ENCODE results near the gene TNFRSF25. TPM values are rescaled to one million over a fixed set of nuclear protein-coding genes. Genes with fewer than 3 reads are reported as not detected.

TNFRSF25 gene
- polyA plus RNA-seq, 2 of the 4 experiments (the other 2 are of a cell fraction) = 0.65 to 3.4 TPM

DNA sequence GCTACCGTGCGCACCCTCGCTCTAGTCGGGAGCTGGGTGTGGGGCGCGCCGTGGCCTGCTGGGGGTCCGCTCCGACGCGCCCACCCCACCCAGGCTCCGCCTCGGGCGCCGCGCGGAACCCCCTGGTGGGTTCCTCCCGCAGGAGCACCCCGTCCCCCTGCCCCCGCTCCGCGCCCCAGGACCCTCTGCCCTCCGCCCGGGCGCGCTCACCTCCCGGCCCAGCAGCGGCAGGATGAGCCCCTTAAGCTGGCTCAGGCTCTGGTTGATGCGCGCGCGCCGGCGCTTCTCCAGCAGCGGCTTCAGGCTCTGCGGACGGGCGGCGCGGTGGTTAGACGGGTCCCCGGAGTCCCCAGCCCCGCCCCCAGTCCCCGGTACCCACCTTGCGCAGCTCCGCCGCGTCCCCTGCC lies 46.6 kb downstream of the TNFRSF25 start:
- ChIA-PET POLR2A (no interaction called here), CTCF (interaction anchor here (3.9 to 6.8 kb wide), 3 partner anchors 14 to 56 kb away, joined by 15 to 96 read pairs (median 42); no protein-coding TSS in a partner anchor)
- DNase-seq (ENCODE audit: low read depth in 1 of 2, low spot score in 1 of 2) (peak in 1 of 2 experiments; percentile 41), FAIRE-seq (no peak), ATAC-seq (peak in 1 of 2 experiments; percentile 18; a peak in 3 of 6 replicates)
- Histone ChIP-seq H3K27ac (peak overlapping the region; percentile 57 to 82; a peak in 5 of 6 replicates), H3K9me3 (no peaks in the 10 kb centered on the region), H3K4me3 (peak overlapping the region; percentile 52), H3K4me2 (peak overlapping the region; percentile 98), H3K4me1 (peaks cover 32% of the 10 kb centered on the region)
- TF ChIP-seq EHF (CRISPR knock-in tag; IDR thresholded peaks at IDR 0.05) (no peak), GATA3 (IDR thresholded peaks at IDR 0.05; ENCODE audit: borderline replicate concordance) (no peak), FOXS1 (CRISPR knock-in tag; IDR thresholded peaks at IDR 0.05) (no peak), MAFK (IDR thresholded peaks at IDR 0.05; ENCODE audit: partially characterized antibody) (no peak), CHD2 (IDR thresholded peaks at IDR 0.05; ENCODE audit: low read length, partially characterized antibody) (no peak), HMGXB4 (CRISPR knock-in tag; IDR thresholded peaks at IDR 0.05; ENCODE audit: borderline replicate concordance) (no peak), MYC (IDR thresholded peaks at IDR 0.05; ENCODE audit: borderline replicate concordance, low read length) (no peak), KDM5A (IDR thresholded peaks at IDR 0.05) (no peak), JUN (IDR thresholded peaks at IDR 0.05) (no peak), E2F6 (IDR thresholded peaks at IDR 0.05; ENCODE audit: borderline replicate concordance, low read depth) (no peak), ZFP36 (IDR thresholded peaks at IDR 0.05; ENCODE audit: borderline replicate concordance, partially characterized antibody) (no peak), SREBF2 (IDR thresholded peaks at IDR 0.05) (no peak), HDAC2 (IDR thresholded peaks at IDR 0.05) (no peak), NFE2L2 (conservative IDR thresholded peaks at IDR 0.05; ENCODE audit: low read length) (no peak), RNF2 (IDR thresholded peaks at IDR 0.05; ENCODE audit: borderline replicate concordance, low read depth) (no peak), RARB (CRISPR knock-in tag; IDR thresholded peaks at IDR 0.05) (no peak), PHF8 (IDR thresholded peaks at IDR 0.05; ENCODE audit: borderline replicate concordance, low read depth) (no peak)
- no CpG with 5 or more reads among the region's 48 CpGs for WGBS (ENCODE audit: missing lambda C conversion rate)

DNA sequence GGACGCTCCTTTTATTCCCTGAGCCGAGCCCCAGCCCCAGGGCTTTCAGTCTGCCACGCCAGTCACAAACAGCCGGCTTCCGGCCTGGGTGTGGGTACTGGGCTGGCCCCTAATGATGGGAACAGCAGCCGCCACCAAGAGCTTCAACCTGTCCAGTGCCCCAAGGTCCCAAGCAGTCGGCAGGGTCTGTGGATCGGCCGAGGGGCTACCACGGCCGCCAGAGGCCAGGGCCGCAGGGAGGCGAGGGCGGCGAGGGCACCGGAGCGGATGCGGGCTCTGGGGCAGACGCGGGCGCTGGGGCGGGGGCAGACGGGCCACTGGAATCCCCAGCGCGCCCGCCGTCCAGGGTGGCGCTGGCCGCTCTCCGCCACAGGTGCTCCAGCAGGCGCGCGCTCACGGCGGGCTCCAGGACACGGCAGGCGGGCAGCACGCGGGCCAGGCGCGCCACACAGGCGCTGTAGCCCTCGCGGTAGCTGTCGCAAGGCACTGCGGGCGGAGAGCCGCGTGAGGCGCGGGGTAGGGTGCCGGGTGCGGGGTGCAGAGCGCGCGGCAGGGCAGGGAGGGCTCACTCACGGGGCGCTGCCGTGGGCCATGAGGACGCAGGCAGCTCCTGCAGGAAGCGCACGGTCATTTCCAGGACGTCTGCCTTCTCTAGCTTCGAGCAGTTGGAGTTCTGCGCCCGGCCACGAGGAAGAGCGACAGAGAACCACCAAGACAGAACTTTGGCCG lies 47.1 kb downstream of the TNFRSF25 start:
- H3K27ac ChIP-seq = peak overlapping the region; percentile 57 to 82; a peak in 4 of 6 replicates
- CTCF ChIA-PET = interaction anchor here (1.4 to 6.8 kb wide), 6 partner anchors 8 to 171 kb away, joined by 3 to 96 read pairs (median 12); no protein-coding TSS in a partner anchor
- H3K4me1 ChIP-seq = peaks cover 32% of the 10 kb centered on the region

More for the DNA sequence above, 47.1 kb downstream of the TNFRSF25 start:
- TF ChIP-seq E2F6 (IDR thresholded peaks at IDR 0.05; ENCODE audit: borderline replicate concordance, low read depth) (0 out of 2 replicates have a peak, but pooled peaks have one; percentile 42), GATA3 (IDR thresholded peaks at IDR 0.05; ENCODE audit: borderline replicate concordance) (no peak), POLR2A (IDR thresholded peaks at IDR 0.05; ENCODE audit: low read length) (no peak), EHF (CRISPR knock-in tag; IDR thresholded peaks at IDR 0.05) (no peak)
- Histone ChIP-seq H3K4me3 (peak overlapping the region; percentile 52), H3K4me2 (peak overlapping the region; percentile 98), H3K9me3 (no peaks in the 10 kb centered on the region)
- POLR2A ChIA-PET = no interaction called here
- FAIRE-seq (no peak), ATAC-seq (peak in 1 of 2 experiments; percentile 5; a peak in 1 of 6 replicates), DNase-seq (ENCODE audit: low read depth in 1 of 2, low spot score in 1 of 2) (no peak)
- WGBS (ENCODE audit: missing lambda C conversion rate) = 13% methylated on average over 3 of the region's 69 CpGs
